Neural crest cell (in vitro differentiated cells): Measurements from ENCODE around the gene RTP4. TPM values are rescaled to one million over a fixed set of nuclear protein-coding genes. Genes with fewer than 3 reads are reported as not detected.

Experiments used
- DNase-seq: peaks from one replicate; pipeline ENCODE4 v3.0.0; 2021; ENCODE audit warnings: low read depth, mixed read lengths, low spot score
- H3K27ac Mint-ChIP-seq: one replicate; pipeline ENCODE4 v1.8.0; 2021; ENCODE audit warnings: mild to moderate bottlenecking, mixed read lengths; ENCODE audit not compliant: unreplicated experiment
- H3K27me3 Mint-ChIP-seq: 2 replicates; pipeline ENCODE4 v1.8.0; 2021; ENCODE audit warnings: low read depth, mild to moderate bottlenecking, mixed read lengths
- H3K36me3 Mint-ChIP-seq: 2 replicates; pipeline ENCODE4 v1.8.0; 2021; ENCODE audit warnings: low read depth, mild to moderate bottlenecking, mixed read lengths
- H3K4me1 Mint-ChIP-seq: 2 replicates; pipeline ENCODE4 v1.8.0; 2021; ENCODE audit warnings: mixed read lengths
- H3K4me3 Mint-ChIP-seq: one replicate; pipeline ENCODE4 v1.8.0; 2021; ENCODE audit warnings: mild to moderate bottlenecking, mixed read lengths
- H3K9me3 Mint-ChIP-seq: 2 replicates; pipeline ENCODE4 v1.8.0; 2021; ENCODE audit warnings: mixed read lengths
- CTCF ChIP-seq: fragments of 200-600 bp; sonication (generic); conservative IDR thresholded peaks from 2 replicates; pipeline ENCODE4 v1.5.0; 2021; ENCODE audit warnings: antibody characterized with exemption, mild to moderate bottlenecking
- long read RNA-seq: library from polyadenylated mRNA; unstranded; transcript quantifications from one replicate; pipeline ENCODE4 v2.0.0, GENCODE V29; 2020
- total RNA-seq: library from RNA; stranded (reverse); gene quantifications from 2 replicates; pipeline ENCODE4 v1.2.1, GENCODE V29; 2021

The RTP4 gene
- not detected in 2 replicates for total RNA-seq
- long read RNA-seq: 0 reads

- peak within 1 kb of the TSS; percentile 47 for H3K27ac Mint-ChIP-seq
- TF ChIP-seq CTCF: no peak
- no peaks in the 10 kb centered on the region for H3K4me1 Mint-ChIP-seq
- no peak within 1 kb of the TSS for H3K4me3 Mint-ChIP-seq
- no peak for DNase-seq
- H3K9me3 Mint-ChIP-seq: peaks cover 3% of the 10 kb centered on the region
- no peaks in the 10 kb centered on the region for H3K36me3 Mint-ChIP-seq
- no peaks in the 10 kb centered on the region for H3K27me3 Mint-ChIP-seq
Measured at GRCh38 chr3:187368251-187369088, at the start of gene RTP4. TSS of gene RTP4 (plus strand) at chr3:187368385. CDS start at chr3:187368442, 57 bp downstream.

- H3K4me1 Mint-ChIP-seq: peaks cover 6% of the 10 kb centered on the region
- H3K27ac Mint-ChIP-seq: peak overlapping the region; percentile 76
- H3K9me3 Mint-ChIP-seq: no peaks in the 10 kb centered on the region
- H3K27me3 Mint-ChIP-seq: peaks cover 27% of the 10 kb centered on the region
- H3K4me3 Mint-ChIP-seq: peak overlapping the region; percentile 33
- DNase-seq: peak; percentile 43
- no peaks in the 10 kb centered on the region for H3K36me3 Mint-ChIP-seq
- peak; percentile 94 for TF ChIP-seq CTCF
Measured at GRCh38 chr3:187318819-187319616, 49.2 kb upstream of the RTP4 start.

GRCh38 chr3:187319699-187320302 lies 48.4 kb upstream of the RTP4 start:
- Mint-ChIP-seq H3K4me1 (peaks cover 6% of the 10 kb centered on the region), H3K27ac (no peak overlapping the region)
- peak; percentile 73 for DNase-seq

GRCh38 chr3:187321766-187322165 lies 46.4 kb upstream of the RTP4 start:
- H3K36me3 Mint-ChIP-seq: no peaks in the 10 kb centered on the region
- no peak for TF ChIP-seq CTCF
- H3K27me3 Mint-ChIP-seq: peaks cover 12% of the 10 kb centered on the region
- no peak overlapping the region for H3K4me3 Mint-ChIP-seq
- DNase-seq: no peak
- H3K4me1 Mint-ChIP-seq: peaks cover 6% of the 10 kb centered on the region
- H3K27ac Mint-ChIP-seq: no peak overlapping the region
- H3K9me3 Mint-ChIP-seq: no peaks in the 10 kb centered on the region

More at GRCh38 chr3:187319699-187320302, 48.4 kb upstream of the RTP4 start:
- peaks cover 23% of the 10 kb centered on the region for H3K27me3 Mint-ChIP-seq
- no peaks in the 10 kb centered on the region for H3K36me3 Mint-ChIP-seq
- H3K9me3 Mint-ChIP-seq: no peaks in the 10 kb centered on the region
- peak; percentile 82 for TF ChIP-seq CTCF
- no peak overlapping the region for H3K4me3 Mint-ChIP-seq

- Mint-ChIP-seq H3K27ac (no peak overlapping the region), H3K27me3 (peaks cover 7% of the 10 kb centered on the region), H3K4me1 (peaks cover 6% of the 10 kb centered on the region), H3K9me3 (no peaks in the 10 kb centered on the region), H3K4me3 (no peak overlapping the region), H3K36me3 (no peaks in the 10 kb centered on the region)
- TF ChIP-seq CTCF: no peak
- no peak for DNase-seq
Measured at GRCh38 chr3:187322291-187322690, 45.9 kb upstream of the RTP4 start.
